Measurements from ENCODE around the gene COL7A1. TPM values are rescaled to one million over a fixed set of nuclear protein-coding genes. Genes with fewer than 3 reads are reported as not detected.

The COL7A1 gene
- total and polyA plus RNA-seq, 2 of the 13 experiments (the other 11 are each of a cell fraction or from before 2014, with no cell fraction given) = 2.7 to 11.7 TPM

DNA sequence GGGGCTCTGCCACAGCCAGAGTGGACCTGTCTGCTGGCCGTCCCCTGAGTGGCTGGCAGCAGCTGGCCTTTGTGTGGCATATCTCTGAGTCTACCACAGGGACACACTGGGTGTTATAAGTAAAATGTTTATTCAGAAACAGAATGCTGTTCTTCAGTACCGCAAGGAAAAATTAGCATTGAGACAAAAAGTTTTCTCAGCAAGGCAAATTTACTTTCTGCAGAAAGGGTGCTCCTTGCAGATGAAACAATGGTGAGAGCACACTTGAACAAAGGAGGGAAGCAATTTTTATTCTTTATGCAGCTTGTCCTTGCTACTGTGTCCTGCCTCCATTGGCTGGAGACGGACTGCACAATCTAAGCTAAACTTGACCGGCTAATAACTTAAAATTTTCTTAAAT is 22.4 kb upstream of the COL7A1 start (continued):
- TF ChIP-seq MTF1 (CRISPR knock-in tag; IDR thresholded peaks at IDR 0.05) (no peak), SOX5 (CRISPR knock-in tag; IDR thresholded peaks at IDR 0.05; ENCODE audit: borderline replicate concordance) (no peak), ZNF296 (CRISPR knock-in tag; conservative IDR thresholded peaks at IDR 0.05) (no peak), MATR3 (CRISPR knock-in tag; IDR thresholded peaks at IDR 0.05) (no peak), CHD4 (IDR thresholded peaks at IDR 0.05; ENCODE audit: borderline replicate concordance, low read length) (no peak), ZNF282 (IDR thresholded peaks at IDR 0.05; ENCODE audit: partially characterized antibody) (no peak), RFXAP (CRISPR knock-in tag; IDR thresholded peaks at IDR 0.05; ENCODE audit: borderline replicate concordance) (no peak), PHF8 (CRISPR knock-in tag; IDR thresholded peaks at IDR 0.05) (0 out of 2 replicates have a peak, but pooled peaks have one; percentile 2), ZNF766 (CRISPR knock-in tag; IDR thresholded peaks at IDR 0.05; ENCODE audit: borderline replicate concordance) (no peak), SMAD3 (CRISPR knock-in tag; IDR thresholded peaks at IDR 0.05) (no peak), ZNF558 (CRISPR knock-in tag; IDR thresholded peaks at IDR 0.05; ENCODE audit: borderline replicate concordance) (no peak), REL (CRISPR knock-in tag; conservative IDR thresholded peaks at IDR 0.05) (no peak), TOPORS (CRISPR knock-in tag; IDR thresholded peaks at IDR 0.05) (no peak), NR3C1 (CRISPR knock-in tag; IDR thresholded peaks at IDR 0.05) (no peak), HOXA7 (CRISPR knock-in tag; IDR thresholded peaks at IDR 0.05) (no peak), ZNF790 (CRISPR knock-in tag; IDR thresholded peaks at IDR 0.05; ENCODE audit: borderline replicate concordance) (no peak)
- TF ChIP-seq, protein P1, sequence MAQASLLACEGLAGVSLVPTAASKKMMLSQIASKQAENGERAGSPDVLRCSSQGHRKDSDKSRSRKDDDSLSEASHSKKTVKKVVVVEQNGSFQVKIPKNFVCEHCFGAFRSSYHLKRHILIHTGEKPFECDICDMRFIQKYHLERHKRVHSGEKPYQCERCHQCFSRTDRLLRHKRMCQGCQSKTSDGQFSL (CRISPR knock-in tag; IDR thresholded peaks at IDR 0.05) = no peak
- TF ChIP-seq, protein P2, sequence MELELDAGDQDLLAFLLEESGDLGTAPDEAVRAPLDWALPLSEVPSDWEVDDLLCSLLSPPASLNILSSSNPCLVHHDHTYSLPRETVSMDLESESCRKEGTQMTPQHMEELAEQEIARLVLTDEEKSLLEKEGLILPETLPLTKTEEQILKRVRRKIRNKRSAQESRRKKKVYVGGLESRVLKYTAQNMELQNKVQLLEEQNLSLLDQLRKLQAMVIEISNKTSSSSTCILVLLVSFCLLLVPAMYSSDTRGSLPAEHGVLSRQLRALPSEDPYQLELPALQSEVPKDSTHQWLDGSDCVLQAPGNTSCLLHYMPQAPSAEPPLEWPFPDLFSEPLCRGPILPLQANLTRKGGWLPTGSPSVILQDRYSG (CRISPR knock-in tag; IDR thresholded peaks at IDR 0.05) = no peak
- TF ChIP-seq, protein P3, sequence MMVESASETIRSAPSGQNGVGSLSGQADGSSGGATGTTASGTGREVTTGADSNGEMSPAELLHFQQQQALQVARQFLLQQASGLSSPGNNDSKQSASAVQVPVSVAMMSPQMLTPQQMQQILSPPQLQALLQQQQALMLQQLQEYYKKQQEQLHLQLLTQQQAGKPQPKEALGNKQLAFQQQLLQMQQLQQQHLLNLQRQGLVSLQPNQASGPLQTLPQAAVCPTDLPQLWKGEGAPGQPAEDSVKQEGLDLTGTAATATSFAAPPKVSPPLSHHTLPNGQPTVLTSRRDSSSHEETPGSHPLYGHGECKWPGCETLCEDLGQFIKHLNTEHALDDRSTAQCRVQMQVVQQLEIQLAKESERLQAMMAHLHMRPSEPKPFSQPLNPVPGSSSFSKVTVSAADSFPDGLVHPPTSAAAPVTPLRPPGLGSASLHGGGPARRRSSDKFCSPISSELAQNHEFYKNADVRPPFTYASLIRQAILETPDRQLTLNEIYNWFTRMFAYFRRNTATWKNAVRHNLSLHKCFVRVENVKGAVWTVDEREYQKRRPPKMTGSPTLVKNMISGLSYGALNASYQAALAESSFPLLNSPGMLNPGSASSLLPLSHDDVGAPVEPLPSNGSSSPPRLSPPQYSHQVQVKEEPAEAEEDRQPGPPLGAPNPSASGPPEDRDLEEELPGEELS (CRISPR knock-in tag; IDR thresholded peaks at IDR 0.05) = no peak
- TF ChIP-seq, protein P4, sequence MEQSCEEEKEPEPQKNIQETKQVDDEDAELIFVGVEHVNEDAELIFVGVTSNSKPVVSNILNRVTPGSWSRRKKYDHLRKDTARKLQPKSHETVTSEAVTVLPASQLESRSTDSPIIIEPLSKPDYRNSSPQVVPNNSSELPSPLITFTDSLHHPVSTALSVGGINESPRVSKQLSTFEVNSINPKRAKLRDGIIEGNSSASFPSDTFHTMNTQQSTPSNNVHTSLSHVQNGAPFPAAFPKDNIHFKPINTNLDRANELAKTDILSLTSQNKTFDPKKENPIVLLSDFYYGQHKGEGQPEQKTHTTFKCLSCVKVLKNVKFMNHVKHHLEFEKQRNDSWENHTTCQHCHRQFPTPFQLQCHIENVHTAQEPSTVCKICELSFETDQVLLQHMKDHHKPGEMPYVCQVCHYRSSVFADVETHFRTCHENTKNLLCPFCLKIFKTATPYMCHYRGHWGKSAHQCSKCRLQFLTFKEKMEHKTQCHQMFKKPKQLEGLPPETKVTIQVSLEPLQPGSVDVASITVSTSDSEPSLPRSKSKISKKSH (CRISPR knock-in tag; IDR thresholded peaks at IDR 0.05; ENCODE audit: borderline replicate concordance) = 0 out of 2 replicates have a peak, but pooled peaks have one; percentile 44
- TF ChIP-seq, protein P5, sequence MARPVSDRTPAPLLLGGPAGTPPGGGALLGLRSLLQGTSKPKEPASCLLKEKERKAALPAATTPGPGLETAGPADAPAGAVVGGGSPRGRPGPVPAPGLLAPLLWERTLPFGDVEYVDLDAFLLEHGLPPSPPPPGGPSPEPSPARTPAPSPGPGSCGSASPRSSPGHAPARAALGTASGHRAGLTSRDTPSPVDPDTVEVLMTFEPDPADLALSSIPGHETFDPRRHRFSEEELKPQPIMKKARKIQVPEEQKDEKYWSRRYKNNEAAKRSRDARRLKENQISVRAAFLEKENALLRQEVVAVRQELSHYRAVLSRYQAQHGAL (CRISPR knock-in tag; IDR thresholded peaks at IDR 0.05; ENCODE audit: not compliant biosample characterization) = no peak

Measured in HepG2 (cell line).